Fibroblast of gingiva (primary cell): ENCODE data around the gene VARS2.

Experiments used
- DNase-seq: peaks from one replicate; pipeline ENCODE4 v3.0.0-alpha.2; 2011; ENCODE audit warnings: low read depth

The VARS2 gene

DNA sequence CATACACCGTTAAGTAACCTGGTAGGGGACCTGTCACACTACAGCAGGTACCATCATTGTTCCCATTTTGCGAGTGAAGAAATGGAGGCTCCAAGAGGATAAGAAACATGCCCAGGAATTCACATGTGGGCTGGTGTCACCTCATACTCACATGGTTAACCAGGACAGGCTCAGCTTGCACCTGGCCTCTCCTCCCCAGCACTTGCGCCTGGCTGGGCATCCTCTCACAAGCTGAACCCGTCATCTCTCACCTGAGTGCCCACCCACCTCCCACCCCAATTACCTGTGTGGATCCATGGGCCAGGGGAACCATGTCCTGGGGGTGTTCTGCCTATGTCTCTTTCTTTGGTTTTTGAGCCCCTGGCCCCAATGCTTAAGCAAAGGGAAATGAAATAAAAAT lies 16.5 kb downstream of the VARS2 start:
- DNase-seq, result no peak

GRCh38 chr6:30931272-30931671 lies 17.2 kb downstream of the VARS2 start:
- no peak for DNase-seq

DNA sequence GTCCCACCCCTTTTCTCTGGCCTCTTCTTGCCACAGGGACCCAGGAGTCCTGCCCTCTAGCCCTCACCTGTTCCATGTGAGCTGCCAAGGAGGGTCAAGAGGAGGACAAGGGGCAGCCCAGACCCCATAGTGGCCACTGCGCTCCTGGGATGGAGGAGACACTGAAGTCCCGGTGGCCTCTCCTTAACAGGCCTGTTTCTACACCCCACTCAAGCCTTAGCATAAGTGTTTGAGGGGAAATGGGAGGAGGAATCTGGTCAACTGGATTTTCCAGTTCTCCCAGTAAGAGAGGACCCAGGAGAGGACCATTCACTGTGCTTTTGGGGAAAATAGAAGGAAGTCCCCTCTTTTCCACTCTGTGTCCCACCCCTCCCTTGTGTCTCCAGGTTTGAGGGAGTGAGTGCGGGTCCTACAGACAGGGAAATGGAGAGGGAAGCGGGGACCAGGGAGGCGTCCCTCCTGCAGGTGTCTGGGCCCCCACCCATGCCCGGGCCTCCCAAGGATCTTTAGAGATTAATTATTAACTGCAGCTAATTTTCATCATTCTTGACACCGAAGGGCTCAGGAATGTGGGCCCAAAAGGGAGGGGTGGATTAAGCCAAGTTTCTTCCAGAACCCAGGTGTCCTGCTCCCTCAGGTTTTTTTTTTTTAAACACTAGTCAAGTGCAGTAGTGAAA lies 18.1 kb downstream of the VARS2 start, which contains the start of gene SFTA2:
TSS of gene SFTA2 (minus strand) at position 202 of the 677 bp plus-strand sequence. CDS start at position 128, 74 bp downstream.
- no peak for DNase-seq

DNA sequence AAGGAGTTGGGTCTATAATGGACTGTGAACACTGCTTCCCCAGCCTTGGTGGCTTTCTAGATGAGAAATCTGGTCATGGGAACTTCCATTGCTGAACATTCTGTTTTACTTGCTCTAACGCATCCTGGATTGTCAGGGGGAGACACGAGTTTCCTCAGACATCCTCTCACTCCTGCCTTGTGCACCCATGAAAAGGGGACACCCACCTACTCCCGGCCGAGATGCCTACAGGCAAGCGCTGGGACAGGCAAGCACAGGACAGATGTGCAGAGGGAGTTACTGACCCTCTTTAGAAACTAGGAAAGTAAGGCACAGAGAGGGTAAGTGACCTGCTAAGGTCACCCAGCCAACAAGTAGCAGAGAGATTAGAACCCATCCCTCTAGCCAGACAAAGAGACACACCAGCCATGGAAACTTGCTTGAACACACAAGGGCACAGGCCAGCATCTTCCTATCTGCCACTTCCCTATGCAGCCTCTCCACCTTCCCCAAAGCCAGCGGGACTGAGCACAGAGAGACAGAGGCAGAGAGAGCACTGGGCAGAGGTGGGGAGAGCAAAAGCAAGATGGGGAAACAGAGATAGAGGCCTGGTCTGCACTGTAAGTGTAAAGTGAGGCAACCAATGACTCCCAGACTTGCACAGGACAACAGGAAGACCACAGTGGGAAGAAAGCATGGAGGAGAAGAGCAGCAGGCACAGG lies 18.8 kb downstream of the VARS2 start:
- DNase-seq, result no peak

DNA sequence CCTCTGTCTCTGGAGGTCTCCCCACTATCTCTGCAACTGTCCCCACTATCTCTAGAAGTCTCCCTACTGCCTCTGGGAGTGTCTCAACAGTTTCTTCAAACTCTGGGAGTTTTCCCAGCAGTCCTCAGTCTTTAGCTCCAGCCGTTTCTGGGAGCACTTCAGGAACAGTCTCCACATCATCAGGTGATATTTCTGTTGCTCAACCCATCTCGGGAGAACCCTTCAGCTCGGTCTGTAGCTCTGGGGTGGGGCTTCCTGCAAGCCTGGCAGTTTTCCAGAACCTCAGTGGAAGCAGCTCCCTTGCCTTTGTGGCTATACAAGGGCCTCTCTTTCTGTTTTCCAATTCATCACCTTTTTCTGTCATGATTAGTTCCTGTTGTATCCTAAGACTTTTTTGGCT lies 21.0 kb downstream of the VARS2 start:
- no peak for DNase-seq

GRCh38 chr6:30937265-30937664 lies 23.2 kb downstream of the VARS2 start:
- DNase-seq, result no peak

GRCh38 chr6:30938730-30939129 lies 24.7 kb downstream of the VARS2 start:
- no peak for DNase-seq

- no peak for DNase-seq
Observed at GRCh38 chr6:30939473-30939872, 25.4 kb downstream of the VARS2 start.

DNA sequence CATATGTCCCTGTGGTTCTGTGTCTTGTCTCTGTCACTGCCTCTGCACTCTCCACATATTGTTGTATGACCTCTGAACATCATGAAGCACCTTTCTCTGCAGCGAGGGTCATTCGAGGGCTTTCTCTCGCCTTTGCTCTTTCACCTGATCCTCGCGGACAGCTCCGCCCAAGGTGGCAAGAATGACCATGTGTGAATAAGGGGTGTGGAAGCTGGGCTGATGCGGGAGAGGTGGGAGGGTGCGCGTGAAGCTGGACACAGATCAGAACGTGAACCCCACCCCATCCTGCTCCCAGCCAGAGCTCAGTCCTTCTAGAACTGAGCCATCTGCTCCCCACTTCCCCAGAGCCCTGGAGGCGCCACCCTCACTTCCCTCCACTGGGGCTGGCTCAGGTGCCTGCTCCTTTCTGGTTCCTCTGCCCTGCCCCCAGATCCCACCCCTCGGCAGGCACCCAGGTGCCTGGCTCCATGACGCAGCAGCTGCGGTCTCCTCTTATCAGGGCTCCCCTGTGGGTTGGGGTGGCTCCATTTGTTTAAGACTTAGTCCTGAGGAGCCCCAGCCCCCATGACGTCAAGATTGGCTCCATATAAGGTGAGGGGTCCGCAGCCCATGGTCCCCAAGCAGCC lies 26.4 kb downstream of the VARS2 start, which contains the start of gene MUCL3:
TSS of gene MUCL3 (plus strand) at position 613 of the 626 bp plus-strand sequence. CDS start 27 bp downstream, outside the sequence.
- no peak for DNase-seq

GRCh38 chr6:30942338-30943060 lies 28.5 kb downstream of the VARS2 start:
- peak; percentile 57 for DNase-seq

- DNase-seq, result no peak
Observed at GRCh38 chr6:30944051-30944450, 30.0 kb downstream of the VARS2 start.

DNA sequence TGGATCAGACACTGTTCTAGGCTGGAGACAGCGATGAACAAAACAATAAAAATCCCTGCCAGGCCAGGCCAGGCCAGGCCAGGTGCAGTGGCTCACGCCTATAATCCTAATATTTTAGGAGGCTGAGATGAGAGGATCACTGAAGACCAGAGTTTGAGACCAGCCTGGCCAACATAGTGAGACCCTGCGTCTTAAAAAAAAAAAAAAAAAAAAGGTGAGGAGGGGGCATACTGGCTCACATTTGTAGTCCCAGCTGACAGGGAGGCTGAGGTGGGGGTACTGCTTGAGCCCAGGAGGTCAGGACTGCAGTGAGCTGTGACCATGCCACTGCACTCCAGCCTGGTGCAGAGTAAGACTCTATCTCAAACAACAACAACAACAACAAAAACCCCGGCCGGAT lies 31.2 kb downstream of the VARS2 start:
- DNase-seq, result no peak

DNA sequence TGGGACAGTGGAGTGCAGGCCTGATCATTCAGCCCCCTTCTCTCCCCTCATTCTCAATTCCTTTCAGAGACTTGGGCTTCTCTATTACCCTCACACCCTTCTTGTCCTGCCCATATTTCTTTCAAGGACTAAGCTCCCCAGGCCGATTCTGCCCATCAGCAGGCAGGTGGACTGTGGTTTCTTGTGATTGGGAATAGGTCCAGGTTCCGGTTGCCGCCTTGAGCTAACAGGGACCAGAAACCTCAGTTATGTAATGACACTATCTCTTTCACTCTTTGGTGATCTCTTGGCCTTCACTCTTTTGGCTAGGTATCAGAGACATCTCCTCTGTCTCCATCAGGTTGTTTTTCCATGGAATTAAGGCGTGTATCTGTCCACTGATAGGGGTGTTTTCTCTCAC lies 33.2 kb downstream of the VARS2 start:
- no peak for DNase-seq

DNA sequence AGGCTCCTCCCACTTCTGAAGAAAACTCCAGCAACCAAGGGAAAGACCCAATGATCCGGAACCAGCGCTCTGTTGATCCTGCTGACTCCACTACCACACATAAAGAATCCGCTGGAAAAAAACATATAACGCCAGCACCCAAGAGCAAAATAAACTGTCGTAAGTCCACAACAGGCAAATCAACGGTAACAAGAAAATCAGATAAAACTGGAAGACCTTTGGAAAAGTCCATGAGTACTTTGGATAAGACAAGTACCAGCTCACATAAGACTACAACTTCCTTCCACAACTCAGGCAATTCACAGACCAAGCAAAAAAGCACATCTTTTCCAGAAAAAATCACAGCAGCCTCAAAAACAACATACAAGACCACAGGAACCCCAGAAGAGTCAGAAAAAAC lies 34.8 kb downstream of the VARS2 start:
- DNase-seq, result no peak

DNA sequence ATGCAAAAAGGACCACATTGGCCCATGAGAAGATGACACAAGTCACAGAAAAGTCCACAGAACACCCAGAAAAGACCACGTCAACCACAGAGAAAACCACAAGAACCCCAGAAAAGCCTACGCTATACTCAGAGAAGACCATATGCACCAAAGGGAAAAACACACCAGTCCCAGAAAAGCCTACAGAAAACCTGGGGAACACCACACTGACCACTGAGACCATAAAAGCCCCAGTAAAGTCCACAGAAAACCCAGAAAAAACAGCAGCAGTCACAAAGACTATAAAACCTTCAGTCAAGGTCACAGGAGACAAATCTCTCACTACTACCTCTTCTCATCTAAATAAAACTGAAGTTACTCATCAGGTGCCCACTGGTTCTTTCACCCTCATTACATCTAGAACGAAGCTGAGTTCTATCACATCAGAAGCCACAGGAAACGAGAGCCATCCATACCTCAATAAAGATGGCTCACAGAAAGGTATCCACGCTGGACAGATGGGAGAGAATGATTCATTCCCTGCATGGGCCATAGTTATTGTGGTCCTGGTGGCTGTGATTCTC lies 38.0 kb downstream of the VARS2 start:
- DNase-seq, result no peak

- DNase-seq, result no peak
Observed at GRCh38 chr6:30954631-30955366, 40.8 kb downstream of the VARS2 start.

DNA sequence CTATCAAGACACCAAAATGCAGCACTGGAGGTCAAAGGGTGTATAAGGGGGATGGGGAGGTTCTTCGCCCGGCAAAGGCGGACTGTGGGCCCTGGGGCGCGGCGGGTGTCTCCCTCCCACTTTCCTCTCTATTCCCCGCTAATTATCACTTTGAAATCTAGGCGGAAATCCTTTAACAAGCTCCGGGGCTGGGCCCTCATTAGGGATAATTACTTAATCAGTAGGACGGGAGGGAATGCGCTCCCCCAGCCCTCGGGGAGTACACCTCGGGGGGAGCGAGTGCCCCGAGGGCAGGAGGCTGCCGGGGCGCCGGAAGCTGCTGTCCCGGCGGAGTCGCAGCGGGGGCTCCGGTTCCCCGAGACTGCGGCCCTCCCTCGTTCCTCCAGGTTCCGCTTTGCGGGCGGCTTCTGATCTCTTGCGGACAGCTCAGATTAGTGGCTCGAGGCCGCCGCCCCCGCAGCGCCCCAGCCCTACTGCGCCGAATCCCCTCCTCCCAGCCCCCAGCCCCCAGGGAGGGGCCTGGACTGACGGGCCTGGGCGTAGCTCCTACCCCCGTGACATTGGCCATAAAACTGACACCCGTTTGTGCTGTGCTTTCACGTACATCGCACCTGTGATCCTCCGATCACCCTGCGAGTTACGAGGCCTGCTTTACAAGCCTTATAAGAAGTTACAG lies 41.5 kb downstream of the VARS2 start:
- peak; percentile 37 for DNase-seq

DNA sequence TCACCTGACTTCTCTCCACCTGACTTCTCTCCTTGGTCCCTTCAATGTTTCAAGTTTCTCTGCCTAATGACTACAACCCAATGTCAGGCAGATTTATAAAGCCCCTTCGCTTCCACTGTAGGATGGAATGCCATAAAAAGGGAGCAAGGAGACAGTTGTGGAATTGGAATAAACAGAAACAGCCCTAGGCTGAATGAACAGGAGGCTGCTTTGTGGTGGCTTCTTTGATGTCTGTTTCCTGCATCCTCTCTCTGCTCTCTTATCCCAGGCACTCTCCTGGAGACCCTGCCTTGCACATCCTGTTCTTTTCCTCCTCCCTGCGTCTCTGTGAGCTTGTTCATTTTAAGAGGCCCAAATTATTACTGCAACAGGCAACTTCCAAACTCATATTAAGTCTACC lies 43.7 kb downstream of the VARS2 start:
- DNase-seq, result no peak

DNA sequence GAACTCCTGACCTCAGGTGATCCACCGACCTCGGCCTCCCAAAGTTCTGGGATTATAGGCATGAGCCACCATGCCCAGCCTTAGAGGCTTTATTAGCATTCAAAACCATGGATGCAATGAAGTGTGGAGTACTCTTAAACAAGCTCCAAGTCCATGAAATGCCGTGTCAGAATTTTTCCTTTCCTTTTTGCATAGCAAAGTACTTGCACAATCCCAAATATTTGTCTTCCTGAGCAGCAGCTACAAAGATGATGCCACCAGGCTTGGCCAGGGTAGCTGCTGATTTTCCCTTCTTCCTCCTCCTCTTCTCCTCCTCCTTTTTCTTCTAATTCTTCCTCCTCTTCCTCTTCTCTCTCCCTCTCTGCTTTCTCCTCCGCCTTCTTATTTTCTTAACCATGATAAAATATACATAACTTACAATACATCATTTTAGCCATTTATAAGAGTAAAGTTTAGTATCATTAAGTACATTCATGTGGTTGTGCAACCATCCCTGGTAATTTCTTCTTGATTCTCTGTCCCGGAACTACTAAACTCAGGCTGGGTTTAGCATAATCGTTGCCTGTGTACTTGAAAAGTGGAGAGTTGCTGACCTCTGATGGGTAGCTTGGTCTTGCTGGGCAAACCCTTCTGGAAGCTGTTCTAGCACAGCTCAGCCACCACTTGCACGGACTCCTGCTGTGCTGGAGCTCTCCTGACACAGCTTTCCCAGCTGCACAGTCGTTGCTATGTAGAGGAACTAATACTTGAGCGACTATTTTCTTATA lies 47.1 kb downstream of the VARS2 start:
- peak; percentile 24 for DNase-seq

DNA sequence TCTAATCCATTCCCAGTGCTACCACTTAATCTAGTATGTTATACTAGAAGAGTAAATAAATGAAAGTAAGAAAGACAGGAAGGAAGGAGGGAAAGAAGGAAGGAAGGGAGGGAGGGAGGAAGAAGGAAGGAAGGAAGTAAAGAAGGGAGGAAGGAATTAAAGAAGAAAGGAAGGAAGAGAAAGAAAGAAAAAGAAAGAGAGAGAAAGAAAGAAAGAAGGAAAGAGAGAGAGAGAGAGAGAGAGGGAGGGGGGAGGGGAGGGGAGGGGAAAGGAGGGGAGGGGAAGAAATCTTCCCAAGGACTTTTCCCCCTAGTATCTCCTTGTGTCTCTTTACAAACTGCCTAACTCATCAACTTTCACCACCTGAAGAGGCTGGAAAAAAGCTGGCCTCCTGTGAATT lies 48.7 kb downstream of the VARS2 start:
- no peak for DNase-seq
